RPMI8226 (cell line): Measurements from ENCODE around the gene METAP2.
"Not testable (repeated sequence)": the region's sequence is repeated elsewhere in the genome, so short reads cannot be mapped to it uniquely, and the experiment has no call there.

ENCODE experiments used
- DNase-seq: peaks from one replicate; pipeline ENCODE4 v3.0.0-alpha.2; 2015

Gene METAP2

DNA sequence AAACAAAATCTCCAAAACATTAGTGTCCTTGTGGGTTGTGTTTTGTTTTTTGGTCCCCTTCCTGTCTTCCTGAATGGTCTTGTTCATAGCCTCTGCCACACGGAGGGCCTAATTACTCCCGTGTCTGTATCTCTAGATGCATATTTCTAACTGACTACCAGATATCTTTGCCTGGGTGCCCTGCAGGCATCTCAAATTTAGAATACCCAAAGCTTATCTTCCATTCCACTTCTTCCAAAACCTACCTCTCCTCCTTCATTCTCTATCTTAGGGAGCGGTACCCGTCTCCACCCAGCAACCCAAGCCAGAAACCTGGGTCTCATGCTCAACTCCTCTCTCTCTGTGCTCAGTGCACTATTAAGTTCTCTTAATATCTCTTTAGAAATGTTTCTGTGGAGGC is 10.9 kb upstream of the METAP2 start:
- no peak for DNase-seq

DNA sequence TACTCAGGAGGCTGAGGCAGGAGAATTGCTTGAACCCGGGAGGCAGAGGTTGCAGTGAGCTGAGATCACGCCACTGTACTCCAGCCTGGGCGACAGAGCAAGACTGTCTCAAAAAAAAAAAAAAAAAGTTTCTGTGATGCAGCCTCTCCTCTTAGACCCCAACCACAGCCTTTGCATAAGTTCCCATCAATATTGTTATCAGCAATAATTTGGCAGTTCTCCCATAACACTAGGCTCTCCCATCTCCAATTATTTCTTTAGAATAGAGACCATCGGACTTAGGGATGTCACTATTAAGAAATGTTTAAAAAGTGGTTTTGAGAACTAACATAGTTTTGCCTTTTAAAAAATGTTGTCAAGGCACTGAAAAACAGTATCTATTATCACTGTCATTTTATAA is 10.2 kb upstream of the METAP2 start:
- not testable (repeated sequence) for DNase-seq

DNA sequence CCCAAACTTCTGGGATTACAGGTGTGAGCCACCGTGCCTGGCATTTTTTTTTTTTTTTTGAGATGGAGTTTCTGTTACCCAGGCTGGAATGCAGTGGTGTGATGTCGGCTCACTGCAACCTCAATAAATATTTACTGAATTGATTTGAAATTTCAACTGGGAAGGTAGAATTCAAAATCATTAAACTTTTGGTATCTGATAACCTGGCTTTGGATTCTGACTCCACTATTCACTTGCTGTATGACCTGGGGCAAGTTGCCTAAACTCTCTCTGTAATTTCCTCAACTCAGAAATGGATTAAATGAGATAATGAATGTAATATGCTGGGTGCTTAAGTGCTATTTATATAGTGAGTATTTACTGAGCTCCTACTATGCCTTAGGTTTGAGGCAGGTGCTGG is 8.7 kb upstream of the METAP2 start:
- no peak for DNase-seq

DNA sequence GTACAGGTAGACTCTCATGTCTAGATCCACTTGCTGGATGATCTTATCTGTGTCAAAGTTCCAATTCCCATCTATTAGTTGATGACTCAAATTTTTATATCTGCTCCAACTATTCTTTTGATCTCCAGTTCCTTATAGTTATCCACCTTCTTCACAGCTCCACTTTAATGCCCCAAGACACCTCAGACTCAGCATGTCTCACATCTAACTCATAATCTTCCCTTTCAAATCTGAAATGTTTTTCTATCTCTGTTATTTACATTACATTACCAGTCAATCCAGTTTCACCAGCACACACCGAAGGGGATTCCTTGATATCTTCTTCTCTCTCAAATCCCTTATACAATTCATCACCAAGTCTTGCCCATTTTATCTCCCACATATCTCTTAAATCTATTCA is 3.7 kb upstream of the METAP2 start:
- DNase-seq = no peak

DNA sequence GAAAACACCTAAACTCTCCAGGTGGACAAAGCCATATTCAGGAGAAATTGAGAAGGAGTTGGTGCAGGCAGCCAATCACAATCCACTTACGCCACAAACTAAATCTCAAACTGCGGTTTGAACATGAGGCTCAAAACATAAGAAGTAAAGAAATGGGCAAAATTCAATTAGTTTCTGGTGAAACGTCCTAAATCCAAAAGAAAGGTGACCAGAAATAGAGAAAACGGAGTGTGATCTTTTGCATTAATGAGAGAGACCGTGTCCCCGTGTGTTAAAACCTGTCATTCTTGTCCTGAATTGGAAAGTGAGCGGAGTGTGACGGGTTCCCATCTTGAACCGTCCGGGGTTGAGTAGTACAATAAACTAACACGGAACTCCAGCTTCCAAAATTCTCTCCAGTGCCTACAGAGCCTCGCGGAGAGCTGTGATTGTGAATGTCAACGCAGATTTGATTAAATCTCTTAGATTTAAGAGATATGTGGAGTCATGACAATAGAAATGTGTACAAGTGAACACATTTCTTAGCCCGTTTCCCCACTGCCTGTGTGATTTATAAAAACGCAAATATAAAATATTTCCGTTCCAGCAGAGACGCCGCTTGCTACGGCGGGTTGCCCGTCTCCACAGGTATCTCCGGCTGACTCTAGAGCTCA is 595 bp upstream of the METAP2 start:
- DNase-seq = peak; percentile 58

DNA sequence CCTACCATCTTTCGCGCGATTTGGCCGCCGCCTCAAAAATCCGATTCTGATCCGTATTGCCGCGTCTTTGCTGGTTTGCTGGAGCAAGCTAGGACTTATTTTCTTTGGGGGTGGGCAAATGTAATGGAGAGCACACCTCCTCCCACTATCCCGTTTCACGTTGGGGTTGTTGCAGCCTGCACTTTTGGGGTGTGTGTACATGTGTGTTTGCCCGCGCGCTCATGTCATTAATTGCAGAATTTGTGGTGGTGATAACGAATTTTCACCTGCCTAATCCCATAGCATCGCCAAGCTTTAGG is 657 bp downstream of the METAP2 start:
- DNase-seq = peak; percentile 24

- no peak for DNase-seq
Observed at GRCh38 chr12:95480230-95480629, 6.3 kb downstream of the METAP2 start.

DNA sequence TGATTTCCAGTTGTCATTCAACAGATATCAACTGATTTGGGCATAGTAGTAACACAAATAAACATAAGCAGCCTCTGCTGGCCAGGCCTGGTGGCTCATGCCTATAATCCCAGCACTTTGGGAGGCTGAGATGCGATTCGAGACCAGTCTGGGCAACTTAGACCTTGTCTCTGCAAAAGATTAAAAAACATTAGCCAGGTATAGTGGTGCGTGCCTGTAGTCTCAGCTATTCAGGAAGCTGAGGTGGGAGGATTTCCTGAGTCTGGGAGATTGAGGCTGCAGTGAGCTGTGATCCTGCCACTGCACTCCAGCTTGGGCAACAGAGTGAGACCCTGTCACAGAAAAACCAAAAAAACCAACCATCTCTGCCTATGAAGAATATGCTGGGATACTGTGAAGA is 7.1 kb downstream of the METAP2 start:
- DNase-seq = no peak

- no peak for DNase-seq
Observed at GRCh38 chr12:95481888-95482287, 7.9 kb downstream of the METAP2 start.

DNA sequence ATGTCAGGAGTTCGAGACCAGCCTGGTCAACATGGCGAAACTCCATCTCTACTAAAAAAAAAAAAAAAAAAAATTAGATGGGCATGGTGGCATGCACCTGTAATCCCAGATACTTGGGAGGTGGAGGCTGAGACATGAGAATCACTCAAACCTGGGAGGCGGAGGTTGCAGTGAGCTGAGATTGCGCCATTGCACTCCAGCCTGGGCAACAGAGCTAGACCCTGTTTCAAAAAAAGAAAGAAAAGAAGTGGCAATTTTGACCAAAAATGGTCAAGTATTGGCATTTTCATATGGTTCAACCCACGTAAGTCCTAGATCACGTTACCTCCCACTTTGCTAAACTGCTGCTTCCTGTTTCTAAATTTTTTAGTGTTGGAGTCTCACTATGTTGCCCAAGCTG is 8.6 kb downstream of the METAP2 start:
- DNase-seq = not testable (repeated sequence)

DNA sequence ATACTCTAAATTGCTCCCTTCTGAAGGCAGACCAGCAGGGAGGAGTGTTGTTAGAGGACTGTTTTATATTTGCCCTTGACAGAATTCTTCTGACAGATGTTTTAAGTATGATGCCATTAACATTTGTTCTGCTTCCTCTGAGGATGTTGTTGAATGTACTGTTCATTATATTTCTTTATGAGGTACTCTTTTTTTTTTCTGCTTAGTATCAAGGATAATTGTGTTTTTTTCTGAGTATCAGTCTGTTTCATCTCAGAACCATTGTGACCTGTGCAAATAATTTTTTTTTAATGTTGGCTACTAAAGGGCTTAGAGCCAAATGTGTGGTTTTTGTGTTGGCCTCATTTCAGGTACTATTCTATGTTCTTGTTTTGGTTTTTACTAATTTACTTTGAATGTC is 10.6 kb downstream of the METAP2 start:
- no peak for DNase-seq

DNA sequence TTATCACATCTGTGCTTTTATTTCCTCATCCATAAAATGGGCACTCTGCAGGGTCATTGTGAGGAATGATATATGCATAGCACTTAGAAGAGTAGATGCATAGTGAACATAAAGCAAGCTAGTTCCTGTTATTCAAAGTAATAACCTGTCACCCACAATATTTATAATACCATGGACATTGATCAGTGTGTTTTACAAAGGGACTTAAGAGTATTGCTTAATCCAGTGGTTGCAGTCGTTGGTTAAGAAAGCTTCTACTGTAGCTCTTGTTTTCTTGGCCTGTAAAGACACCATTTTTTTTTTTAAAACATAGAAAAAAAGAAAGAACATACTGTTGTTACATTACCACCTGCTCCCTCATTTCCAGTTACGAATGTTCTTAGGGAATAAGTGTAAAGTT is 13.1 kb downstream of the METAP2 start:
- DNase-seq = no peak

DNA sequence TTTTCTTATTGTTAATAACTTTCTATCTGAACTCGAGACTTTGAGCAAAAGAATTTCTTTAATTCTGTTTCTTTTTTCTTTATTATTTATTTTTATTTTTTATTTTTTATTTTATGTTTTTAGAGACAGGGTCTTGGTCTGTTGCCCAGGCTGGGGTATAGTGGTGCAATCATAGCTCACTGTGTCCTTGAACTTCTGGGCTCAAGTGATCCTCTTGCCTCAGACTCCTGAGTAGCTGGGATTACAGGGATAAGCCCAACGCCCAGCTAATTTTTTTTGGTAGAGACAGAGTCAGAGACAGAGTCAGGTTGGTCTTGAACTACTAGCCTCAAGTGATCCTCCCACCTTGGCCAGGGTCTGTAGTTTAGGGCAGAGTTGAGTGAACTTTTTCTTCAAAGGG is 18.5 kb downstream of the METAP2 start:
- no peak for DNase-seq

- no peak for DNase-seq
Observed at GRCh38 chr12:95494888-95495287, 20.9 kb downstream of the METAP2 start.

- DNase-seq = no peak
Observed at GRCh38 chr12:95495433-95495832, 21.5 kb downstream of the METAP2 start.

- no peak for DNase-seq
Observed at GRCh38 chr12:95497031-95497430, 23.1 kb downstream of the METAP2 start.

- no peak for DNase-seq
Observed at GRCh38 chr12:95498968-95499367, 25.0 kb downstream of the METAP2 start.

GRCh38 chr12:95499772-95500171 is 25.8 kb downstream of the METAP2 start:
- no peak for DNase-seq

GRCh38 chr12:95504140-95504539 is 30.2 kb downstream of the METAP2 start:
- DNase-seq = no peak

DNA sequence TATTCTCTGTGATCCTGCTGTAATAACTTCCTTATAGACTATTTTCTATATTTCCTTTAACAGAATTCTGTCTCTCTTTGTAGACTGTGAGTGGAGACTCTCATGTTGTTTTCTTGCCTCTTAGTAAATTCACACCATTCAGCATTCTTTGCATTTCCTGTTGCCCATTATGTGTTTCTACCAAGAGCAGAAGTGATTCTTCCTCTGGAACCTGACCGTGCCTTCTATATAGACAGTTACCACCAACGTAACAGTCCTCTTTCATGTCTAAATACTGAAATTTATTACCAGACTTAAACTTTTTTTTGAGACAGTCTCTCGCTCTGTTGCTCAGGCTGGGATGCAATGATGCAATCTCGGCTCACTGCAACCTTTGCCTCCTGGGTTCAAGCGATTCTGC is 31.1 kb downstream of the METAP2 start:
- no peak for DNase-seq

DNA sequence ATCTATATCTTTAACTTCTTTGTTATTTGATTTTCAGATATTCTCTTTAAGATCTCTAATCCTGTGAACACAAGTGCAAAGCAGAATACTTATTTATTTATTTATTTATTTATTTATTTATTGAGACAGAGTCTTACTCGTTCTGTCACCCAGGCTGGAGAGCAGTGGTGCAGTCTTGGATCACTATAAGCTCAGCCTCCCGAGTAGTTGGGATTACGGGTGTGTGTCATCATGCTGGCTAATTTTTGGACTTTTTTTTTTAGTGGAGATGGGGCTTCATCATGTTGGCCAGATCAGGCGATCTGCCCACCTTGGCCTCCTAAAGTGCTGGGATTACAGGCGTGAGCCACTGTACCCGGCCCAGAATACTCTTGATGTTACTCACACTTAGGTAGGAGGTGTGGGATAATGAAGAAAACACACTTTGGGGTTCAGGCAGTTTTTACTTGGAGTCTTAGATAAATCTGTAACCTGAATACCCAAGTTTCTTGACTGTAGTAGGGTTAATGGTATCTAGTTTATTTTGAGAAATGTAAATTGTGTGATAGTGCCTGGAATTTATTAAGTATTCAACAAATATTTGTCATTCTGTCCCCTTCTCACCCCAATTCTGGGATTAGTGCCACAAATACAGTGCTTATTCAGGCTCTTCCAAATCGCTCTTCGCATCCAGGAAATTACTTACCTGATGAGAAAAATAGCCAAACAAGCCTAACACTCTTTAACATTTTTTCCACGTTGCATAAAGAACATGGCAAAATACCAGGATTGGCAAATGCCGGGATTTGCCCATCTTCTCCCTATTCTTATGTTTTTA is 33.0 kb downstream of the METAP2 start:
- no peak for DNase-seq

DNA sequence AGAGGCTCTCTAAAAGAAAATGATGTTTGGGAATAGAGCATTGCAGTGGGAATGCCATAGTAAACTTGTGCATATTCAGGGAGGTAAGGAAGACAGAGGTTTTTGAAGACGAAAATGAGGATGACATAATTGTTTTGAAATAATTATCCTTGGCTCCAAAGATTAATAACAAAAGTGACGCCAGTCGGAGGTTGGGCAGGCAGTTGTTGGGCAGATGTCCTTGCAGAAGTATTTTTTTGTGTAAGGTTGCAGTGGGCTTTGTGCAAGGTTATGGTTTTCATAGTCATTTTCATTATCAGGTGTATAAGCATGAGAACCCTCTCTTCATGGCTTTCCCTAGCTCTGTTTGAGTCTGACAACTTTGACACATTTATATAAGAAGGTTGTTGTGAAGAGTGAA is 35.3 kb downstream of the METAP2 start:
- no peak for DNase-seq

DNA sequence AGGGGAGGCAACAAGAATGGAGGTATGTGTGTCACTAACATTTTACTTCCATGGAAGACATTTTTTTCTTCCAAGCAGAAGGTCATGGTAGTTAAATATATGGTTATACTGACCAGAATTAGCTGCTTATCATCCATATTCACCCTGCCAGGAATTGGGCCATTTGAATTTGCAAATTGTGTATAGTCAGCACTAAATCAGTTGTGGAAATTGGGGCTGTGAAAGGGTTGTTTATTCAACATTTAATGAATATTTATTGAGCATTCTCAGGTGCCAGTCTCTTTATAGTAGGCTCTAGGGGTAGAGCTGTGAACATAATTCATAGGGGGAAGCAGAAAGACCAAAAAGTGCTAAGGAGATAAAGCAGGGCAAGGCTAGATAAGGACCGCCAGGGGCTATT is 38.0 kb downstream of the METAP2 start:
- no peak for DNase-seq

GRCh38 chr12:95513599-95513998 is 39.6 kb downstream of the METAP2 start:
- no peak for DNase-seq

- DNase-seq = no peak
Observed at GRCh38 chr12:95515197-95515596, 41.2 kb downstream of the METAP2 start.
